CD4-positive, alpha-beta T cell treated with Interferon alpha-2 for 1 hour (primary cell): Measurements from ENCODE around the gene GLT8D2.
"Not testable (repeated sequence)": the region's sequence is repeated elsewhere in the genome, so short reads cannot be mapped to it uniquely, and the experiment has no call there.

Source experiments
- DNase-seq, 2 donors: peaks; one replicate each; pipeline ENCODE4 v3.0.0-alpha.2; 2020 to 2022

The GLT8D2 gene

DNA sequence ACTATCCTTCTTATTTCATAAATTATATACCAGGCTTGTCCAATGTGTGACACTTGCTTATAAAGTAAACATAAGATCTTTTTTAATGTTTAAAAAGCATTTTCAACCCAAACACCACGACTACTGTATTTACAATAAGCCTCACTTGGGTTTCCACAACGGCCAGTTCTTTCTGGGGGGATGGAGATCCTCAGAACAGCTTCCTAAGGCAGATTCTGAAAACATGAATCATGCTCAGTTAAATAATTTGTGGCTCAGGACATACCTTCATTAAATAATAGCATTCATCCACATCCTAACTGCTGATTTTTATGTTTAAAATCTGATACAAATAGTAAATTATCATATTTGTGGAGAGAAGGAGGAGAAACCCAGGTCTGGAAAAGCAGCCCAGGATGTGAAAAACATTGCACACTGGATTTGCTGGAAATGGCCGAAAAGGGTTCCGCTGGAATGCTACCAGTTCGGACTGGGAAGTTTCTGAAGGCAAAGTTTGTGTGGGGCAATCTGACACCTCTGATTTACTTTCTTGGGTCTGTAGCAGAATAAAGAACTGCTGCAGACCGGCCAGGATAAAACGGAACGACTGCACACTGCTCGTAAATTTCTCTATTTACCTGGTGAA, 597 bp downstream of the GLT8D2 start:
- no peak for DNase-seq

DNA sequence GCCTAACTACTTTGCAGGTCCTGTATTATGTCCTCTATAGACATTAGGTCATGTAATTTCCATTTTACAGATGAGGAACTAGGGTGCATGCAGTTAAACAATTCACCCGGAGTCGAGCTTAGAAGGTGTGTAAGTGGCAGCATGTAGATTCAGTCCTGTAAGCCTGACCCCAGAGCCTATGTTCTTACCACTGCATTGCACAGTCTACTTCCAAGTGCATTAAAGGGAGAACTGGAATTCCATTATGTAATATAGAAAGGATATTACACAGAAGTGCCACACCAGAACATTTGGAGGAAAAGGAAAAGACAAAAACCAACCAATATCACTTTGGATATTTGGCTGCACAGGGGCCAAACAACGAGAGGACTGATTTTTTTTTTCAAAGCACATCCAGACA, 1.2 kb downstream of the GLT8D2 start:
- DNase-seq, result no peak

DNA sequence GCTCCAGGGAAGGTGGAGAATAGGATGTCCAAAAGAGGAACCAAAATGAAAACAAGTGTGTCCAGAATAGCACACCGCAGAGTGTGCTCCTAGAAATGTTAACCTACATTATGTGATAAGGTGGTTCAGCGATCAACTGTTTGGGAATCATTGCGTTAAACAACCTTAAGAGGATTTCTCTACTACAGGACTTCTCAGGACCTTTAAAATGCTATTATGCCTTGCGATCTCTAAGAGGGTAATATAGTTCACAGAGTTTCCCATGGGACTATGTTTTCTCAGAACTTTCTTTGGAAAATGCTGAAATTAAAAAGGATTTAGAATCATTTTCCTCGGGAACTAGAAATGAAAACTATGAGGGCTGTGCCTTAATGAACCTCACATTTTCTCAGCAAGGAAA, 1.8 kb downstream of the GLT8D2 start:
- DNase-seq, result no peak

DNA sequence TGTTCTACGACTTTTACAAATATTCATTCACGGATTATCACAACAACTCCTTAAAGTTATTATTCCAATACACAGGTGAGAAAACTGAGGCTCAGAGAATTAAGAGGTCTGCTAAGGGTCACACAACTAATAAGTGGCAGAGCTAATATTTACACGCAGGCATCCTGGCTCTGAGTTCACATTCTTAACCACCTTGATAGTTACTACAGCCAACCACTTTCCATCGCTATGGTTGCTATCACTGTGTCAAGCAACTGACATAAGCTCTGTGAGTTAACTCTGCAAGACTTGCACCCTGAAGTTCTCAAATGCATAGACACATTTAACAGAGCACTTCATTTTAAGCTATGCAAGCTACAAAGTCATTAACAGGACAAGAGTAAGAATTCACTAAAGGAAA, 3.7 kb downstream of the GLT8D2 start:
- no peak for DNase-seq

DNA sequence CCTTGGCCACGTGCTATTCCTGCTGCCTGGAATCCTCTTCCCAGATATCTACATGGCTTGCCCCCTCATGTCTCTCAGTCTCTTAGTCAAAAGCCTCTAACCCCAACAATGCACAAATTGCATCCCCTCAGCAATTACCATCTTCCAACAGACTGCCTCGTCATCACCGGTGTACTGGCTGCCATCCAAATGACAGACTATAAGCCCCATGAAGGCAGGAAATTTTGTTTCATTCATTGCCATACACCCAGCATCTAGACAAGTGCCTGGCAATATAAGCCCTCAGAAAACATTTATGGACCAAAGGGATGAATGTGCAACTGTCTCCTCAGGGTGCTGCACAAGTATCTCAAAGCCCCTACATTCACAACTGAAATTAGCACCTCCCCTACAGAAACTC, 5.8 kb downstream of the GLT8D2 start:
- DNase-seq, result no peak

DNA sequence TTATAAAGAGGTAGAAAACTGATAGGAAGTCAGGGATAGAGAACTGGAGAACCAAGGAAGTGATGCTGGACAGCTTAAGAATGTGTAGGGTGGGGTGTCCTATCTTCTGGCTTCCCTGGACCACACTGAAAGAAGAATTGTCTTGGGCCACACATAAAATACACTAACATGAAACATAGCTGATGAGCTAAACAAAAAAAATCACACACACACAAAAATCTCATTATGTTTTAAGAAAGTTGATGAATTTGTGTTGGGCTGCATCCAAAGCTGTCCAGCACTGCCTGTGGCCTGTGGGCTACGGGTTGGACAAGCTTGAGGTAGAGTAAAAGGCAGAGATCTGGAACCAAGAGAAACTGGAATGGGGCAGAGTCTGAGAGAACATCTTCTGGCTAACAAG, 7.4 kb downstream of the GLT8D2 start:
- DNase-seq, result no peak

DNA sequence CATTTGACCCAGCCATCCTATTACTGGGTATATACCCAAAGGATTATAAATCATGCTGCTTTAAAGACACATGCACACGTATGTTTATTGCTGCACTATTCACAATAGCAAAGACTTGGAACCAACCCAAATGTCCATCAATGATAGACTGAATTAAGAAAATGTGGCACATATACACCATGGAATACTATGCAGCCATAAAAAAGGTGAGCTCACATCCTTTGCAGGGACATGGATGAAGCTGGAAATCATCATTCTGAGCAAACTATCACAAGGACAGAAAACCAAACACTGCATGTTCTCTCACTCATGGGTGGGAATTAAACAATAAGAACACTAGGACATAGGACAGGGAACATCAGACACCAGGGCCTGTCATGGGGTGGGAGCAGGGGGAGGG, 10.2 kb downstream of the GLT8D2 start:
- not testable (repeated sequence) for DNase-seq

DNA sequence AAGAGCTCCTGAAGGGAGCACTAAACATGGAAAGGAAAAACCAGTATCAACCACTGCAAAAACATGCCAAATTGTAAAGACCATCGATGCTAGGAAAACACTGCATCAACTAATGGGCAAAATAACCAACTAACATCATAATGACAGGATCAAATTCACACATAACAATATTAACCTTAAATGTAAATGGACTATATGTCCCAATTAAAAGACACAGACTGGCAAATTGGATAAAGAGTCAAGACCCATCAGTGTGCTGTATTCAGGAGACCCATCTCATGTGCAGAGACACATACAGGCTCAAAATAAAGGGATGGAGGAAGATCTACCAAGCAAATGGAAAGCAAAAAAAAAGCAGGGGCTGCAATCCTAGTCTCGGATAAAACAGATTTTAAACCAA, 13.8 kb downstream of the GLT8D2 start:
- DNase-seq, result not testable (repeated sequence)

DNA sequence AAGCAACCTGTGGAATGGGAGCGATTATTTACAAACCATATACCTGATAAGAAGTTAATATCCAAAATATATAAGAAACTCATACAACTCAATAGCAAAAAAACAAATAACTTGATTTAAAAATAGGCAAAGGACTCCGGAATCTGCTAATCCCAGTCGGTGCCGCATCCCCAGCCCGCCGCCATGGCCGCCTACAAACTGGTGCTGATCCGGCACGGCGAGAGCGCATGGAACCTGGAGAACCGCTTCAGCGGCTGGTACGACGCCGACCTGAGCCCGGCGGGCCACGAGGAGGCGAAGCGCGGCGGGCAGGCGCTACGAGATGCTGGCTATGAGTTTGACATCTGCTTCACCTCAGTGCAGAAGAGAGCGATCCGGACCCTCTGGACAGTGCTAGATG, 19.4 kb downstream of the GLT8D2 start:
- DNase-seq, result not testable (repeated sequence)

DNA sequence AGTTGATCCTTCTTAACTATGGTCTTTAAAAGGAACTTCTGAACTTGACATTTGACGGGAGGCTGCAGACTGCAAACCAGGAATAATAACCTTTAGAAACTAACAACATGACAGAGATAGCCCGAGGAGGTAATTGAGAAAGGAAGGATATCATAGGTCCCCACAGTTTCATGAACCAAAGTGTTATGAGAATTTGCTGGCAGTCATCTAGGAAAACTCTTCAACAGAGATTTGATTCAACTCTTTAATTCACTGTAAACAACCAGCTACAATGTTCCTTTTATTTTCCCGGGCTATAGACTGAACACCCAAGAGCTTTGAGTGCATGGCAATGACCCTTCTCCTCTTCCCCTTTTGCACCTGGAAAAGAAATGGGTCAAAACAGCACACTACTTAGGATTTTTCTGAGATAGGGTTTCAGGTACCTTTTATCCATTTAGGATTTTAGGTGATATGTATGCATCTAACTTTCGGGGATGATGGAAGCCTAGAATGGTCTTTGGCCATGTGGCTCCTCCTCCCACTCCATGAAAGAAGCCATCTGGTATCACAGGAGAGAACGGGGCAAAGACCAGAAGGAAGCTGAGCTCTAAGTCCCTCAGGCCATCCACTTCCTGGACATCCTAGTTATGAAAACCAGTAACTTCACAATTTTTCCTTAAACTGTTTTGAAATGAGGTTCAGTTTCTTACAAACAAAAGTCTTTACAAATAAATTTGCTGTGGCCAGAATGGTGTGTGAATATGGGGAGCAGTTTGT, 23.0 kb downstream of the GLT8D2 start:
- DNase-seq, result no peak

DNA sequence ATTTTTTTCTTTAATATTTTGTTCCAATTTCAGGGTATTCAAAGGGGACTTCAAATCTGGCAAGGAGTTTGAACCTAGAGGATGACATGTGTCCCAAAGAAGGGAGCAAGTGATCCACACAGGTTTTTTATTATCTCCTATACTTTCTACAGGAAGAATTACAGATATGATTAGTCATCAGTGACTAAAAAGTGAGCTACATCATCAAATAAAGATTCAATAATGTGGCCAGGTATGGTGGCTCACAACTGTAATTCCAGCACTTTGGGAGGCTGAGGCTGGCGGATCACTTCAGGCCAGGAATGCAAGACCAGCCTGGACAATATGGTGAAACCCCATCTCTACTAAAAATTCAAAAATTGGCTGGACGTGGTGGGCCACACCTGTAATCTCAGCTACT, 24.2 kb downstream of the GLT8D2 start:
- no peak for DNase-seq

DNA sequence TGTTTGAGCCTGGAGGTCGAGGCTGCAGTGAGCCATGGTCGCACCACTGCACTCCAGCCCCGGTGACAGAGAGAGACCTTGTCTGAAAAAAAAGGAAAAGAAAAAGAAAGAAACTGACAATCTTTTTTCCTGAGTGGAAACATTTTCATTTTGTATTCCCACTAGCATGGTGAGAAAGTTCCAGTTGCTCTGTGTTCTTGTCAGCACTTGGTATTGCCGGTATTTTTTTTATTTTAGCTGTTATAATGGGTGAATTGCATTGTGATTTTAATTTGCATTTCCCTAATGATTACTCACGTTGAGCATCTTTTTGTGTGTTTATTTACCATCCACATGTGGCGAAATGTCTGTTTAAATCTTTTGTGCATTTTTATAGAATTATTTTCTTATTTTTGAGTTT, 25.6 kb downstream of the GLT8D2 start:
- DNase-seq, result no peak

DNA sequence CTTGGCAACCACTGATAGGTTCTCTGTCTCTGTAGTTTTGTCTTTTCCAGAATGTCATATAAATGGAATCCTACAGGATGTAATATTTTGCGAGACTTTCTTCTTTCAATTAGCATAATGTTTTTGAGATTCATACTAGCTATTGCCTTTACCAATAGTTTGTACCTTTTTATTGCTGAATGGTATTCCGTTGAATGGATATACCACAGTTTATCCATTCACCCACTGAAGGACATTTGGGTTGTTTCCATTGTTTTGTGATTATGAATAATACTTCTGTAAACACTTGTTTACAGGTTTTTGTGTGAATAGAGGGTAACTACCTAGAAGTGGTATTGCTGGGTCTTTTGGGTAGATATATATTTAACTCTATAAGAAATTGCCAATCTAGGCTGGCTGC, 26.3 kb downstream of the GLT8D2 start:
- no peak for DNase-seq

DNA sequence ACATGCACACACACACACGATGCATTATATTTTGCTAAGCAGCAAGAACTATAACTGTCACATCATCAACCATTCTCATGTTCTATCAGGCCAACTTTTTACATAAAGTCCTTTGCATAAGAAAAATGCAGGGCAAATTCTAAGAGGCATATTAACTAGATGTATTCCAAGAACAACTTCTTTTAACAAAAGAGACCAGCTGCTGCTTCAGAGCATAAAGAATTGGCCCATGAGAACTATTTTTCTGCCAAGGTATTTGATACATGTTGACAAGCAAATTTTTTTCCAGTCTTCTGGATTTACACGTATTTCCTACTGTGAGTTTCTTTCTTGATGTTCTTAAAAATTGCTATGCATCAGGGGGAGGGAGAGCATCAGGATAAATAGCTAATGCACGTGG, 27.2 kb downstream of the GLT8D2 start:
- DNase-seq, result no peak

DNA sequence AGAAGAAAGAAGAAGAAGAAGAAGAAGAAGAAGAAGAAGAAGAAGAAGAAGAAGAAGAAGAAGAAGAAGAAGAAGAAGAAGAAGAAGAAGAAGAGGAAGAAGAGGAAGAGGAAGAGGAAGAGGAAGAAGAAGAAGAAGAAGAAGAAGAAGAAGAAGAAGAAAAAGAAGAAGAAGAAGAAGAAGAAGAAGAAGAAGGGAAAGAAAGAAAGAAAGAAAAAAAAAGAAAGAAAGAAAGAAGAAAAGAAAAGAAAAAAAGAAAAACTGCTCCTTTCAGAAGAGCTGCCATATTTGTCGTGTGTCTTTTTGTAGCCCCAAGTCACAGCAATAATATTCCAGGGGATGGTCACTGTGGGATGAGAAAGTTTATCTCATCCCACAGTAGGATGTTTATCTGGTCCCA, 28.1 kb downstream of the GLT8D2 start:
- not testable (repeated sequence) for DNase-seq

DNA sequence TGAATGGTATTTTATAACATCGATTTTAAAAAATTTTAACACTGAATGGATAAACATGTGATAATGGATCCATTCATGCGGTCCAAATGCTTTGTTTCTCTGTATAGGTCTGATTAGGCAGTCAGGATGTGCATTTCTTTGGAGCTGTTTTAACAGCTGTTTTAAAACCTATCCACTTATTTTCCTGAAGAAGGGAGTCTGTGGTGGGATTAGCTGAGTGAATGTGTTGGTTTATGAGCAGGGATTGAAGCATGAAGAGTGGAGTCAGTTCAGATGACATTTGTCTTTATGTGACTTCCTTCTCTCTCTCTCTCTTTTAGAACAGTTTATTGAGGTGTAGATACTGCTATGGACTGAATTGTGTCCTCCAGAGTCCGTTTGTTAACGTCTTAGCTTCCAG, 37.7 kb downstream of the GLT8D2 start:
- DNase-seq, result no peak

DNA sequence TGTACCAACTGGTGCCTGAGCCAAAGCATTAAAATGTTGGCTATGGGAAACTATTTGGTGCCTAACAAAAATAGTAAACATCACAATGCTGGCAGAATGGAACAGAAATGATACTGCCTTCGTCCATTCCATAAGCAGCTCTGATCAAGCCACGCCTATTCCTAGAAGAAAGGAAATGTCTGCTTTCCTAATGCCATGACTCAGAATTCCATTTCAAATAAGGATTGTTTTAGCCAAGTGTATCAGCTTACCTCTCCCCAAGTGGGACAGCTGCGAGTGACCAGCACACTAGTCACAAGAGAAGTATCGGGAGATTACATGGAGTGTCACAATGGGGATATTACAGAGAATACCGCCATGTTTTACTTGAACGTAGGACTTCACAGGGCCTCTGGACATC, 38.7 kb downstream of the GLT8D2 start:
- DNase-seq, result no peak

DNA sequence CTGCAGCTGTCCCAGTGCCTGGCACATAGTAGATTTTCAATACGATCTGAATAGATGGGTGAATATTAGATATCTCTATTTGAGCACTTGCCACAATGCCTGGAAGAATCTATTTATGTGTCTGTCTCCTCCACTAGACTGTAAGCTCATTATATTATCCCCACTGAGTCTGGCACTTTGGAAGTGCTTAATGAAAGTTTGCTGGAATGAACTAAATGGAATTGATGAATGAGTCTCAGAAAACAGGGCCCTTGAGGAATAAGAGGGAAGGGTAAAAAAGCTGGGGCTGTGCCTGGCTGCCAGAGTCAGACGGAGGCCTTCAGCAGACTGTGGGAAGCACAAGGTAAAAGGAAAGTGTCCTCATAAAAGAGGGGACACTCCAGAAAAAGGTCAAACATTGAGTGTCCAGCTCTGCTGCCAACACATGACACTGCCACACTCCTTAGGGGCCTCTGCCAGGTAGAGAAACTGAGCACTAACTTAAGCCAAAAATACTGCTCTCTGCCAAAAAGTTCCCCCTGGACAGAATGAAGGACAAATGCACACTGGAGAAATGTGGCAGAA, 39.3 kb downstream of the GLT8D2 start:
- no peak for DNase-seq

DNA sequence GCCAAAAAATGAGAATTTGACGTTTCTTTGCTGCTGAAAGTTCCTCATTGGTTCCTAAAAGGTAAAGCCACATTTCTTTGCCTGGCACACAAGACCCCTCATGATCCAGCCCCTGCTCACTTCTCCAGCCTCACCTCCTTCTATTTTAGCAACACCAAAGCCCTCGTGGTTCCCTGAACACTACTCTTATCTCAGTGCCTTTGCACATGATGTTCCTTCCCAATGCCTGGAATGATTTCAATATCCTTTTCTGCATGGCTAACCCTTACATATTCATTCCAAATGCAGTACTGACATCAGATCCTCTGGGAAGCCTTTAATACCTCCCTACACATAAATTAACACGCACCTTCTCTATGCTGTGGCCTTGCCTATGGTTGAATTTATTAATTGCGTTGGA, 39.9 kb downstream of the GLT8D2 start:
- DNase-seq, result no peak

DNA sequence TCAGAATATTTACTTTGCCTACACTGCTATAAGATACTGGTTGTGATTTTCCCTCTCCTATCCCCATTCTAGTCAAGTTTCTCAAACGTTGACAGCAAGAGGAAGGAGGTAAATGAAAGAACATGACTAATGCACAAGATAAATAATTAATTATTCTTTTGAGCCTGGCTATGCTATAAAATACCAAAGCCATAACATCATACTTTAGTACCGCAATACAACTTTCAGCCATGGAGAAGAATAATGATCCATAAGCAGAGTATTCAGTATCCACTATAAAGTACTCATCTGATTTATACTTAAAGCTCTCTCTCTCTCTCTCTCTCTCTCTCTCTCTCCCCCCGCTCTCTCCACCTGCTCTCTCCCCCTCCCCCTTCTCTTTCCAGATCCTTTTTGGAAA, 43.1 kb downstream of the GLT8D2 start:
- DNase-seq, result no peak

DNA sequence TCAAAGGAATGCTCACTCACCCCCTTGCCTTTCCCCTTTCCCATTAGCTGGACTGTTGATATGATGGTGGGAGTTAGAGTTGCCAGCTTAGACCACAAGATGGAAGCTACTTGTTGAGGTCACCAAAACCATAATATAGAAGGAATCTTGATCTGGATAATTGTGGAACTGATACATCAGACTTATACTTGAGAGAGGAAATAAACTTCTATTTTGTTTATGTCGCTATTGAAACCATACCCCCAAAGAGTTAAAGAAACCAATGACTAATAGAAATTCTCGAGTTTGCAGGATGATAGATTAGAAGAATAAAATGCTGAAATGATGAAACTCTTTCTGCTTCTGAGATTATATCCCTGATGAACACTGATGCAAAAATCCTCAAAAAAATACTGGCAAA, 46.4 kb downstream of the GLT8D2 start:
- no peak for DNase-seq

DNA sequence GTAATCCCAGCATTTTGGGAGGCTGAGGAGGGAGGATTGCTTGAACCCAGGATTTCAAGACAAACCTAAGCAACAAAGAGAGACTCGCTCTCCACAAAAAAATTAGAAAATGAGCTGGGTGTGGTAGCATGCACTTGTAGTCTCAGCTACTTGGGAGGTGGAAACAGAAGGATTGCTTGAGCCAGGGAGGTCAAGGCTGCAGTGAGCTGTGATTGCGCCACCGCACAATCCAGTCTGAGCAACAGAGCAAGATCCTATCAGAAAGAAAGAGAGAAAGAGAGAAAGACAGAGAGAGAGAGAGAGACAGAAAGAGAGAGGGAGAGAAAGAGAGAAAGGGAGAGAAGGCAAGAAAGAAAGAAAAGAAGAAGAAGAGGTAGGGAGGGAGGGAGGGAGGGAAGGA, 47.3 kb downstream of the GLT8D2 start:
- DNase-seq, result no peak

DNA sequence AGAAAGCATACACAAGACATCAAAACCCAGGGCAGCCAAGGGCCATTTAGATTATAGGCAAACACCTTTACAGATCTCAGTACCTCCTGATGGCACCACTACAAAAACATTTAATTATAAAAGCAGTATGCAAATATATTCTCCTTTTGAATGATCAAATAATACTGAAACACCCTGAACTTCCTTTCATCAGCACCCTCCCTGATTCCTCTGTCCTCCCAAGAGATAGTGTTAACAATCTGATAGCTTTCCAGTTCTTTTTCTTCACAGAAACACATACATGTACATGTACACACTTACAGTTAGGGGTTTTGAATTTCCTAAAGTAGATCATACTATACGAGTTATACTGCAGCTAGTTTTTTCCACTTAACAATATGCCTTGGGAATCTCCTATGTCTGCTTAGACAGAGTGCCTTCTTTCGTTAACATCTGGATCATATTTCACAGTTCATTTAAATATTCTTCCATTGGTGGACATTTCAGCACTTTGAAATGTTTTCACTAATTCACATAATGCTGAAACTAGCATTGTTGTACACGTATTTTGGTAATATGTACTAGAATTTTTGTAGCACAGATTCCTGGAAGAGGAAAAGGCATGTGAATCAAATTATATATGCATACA, 49.1 kb downstream of the GLT8D2 start:
- no peak for DNase-seq

DNA sequence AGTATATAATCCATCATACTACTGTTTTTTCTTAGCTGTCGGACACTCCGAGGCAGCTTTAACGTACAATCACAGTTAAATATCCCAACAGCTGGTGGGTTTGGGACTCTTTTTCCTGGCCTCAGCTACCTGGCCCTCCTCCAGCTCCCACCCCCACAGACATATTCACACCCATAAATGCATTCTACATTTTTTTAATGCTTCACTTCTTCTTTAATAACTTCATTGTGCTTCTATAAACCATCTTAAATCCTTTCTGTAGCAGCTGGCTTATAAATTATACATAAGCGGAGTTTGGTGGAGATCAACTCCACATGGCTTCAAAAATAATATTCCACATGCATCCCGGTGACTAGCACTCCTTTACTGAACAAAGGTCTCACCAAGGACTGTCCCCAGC, 51.0 kb downstream of the GLT8D2 start:
- no peak for DNase-seq
